AG08396 (cell line): ENCODE data around the gene ZNF277.

Experiments used
- DNase-seq: peaks from one replicate; pipeline ENCODE4 v3.0.0; 2012; ENCODE audit warnings: low spot score, mixed read lengths

The ZNF277 gene

GRCh38 chr7:112184455-112184854, 22.0 kb upstream of the ZNF277 start:
- no peak for DNase-seq

GRCh38 chr7:112185005-112185834, 21.3 kb upstream of the ZNF277 start:
- DNase-seq: no peak

- DNase-seq: no peak
These were observed 20.2 kb upstream of the ZNF277 start for GRCh38 chr7:112186300-112186699.

GRCh38 chr7:112188257-112188656, 18.2 kb upstream of the ZNF277 start:
- DNase-seq: no peak

GRCh38 chr7:112189691-112190090, 16.8 kb upstream of the ZNF277 start:
- no peak for DNase-seq

- DNase-seq: no peak
These were observed 16.4 kb upstream of the ZNF277 start for GRCh38 chr7:112190120-112190519.

GRCh38 chr7:112192236-112193154, 14.0 kb upstream of the ZNF277 start:
- DNase-seq: peak; percentile 40

- no peak for DNase-seq
These were observed 12.5 kb upstream of the ZNF277 start for GRCh38 chr7:112193915-112194502.

GRCh38 chr7:112195717-112196116, 10.8 kb upstream of the ZNF277 start:
- DNase-seq: no peak

- DNase-seq: no peak
These were observed 9.2 kb upstream of the ZNF277 start for GRCh38 chr7:112197322-112197721.

- DNase-seq: no peak
These were observed 7.3 kb upstream of the ZNF277 start for GRCh38 chr7:112199035-112199655.

GRCh38 chr7:112199672-112200071, 6.8 kb upstream of the ZNF277 start:
- no peak for DNase-seq

- DNase-seq: no peak
These were observed 5.1 kb upstream of the ZNF277 start for GRCh38 chr7:112201411-112201810.

- DNase-seq: no peak
These were observed 4.7 kb upstream of the ZNF277 start for GRCh38 chr7:112201839-112202238.

GRCh38 chr7:112202816-112203215, 3.7 kb upstream of the ZNF277 start:
- no peak for DNase-seq

GRCh38 chr7:112203365-112203739, 3.1 kb upstream of the ZNF277 start:
- no peak for DNase-seq

- DNase-seq: no peak
These were observed 1.8 kb upstream of the ZNF277 start for GRCh38 chr7:112204499-112205342.

- peak; percentile 61 for DNase-seq
These were observed 905 bp upstream of the ZNF277 start for GRCh38 chr7:112205343-112206237.

- no peak for DNase-seq
These were observed 597 bp downstream of the ZNF277 start for GRCh38 chr7:112206991-112207592.

- DNase-seq: no peak
These were observed 1.3 kb downstream of the ZNF277 start for GRCh38 chr7:112207765-112208164.
